Mesothelial cell of epicardium (in vitro differentiated cells): Measurements from ENCODE around the gene MYNN. TPM values are rescaled to one million over a fixed set of nuclear protein-coding genes. Genes with fewer than 3 reads are reported as not detected.

ENCODE experiments used
- DNase-seq, 2 experiments: peaks; one replicate each; pipeline ENCODE4 v3.0.0; 2021; ENCODE audit warnings: low spot score in 2 of 2; ENCODE audit not compliant: unreplicated experiment in 2 of 2
- H3K27ac Mint-ChIP-seq: 2 replicates; pipeline ENCODE4 v1.8.0; 2021; ENCODE audit warnings: mixed read lengths
- H3K27me3 Mint-ChIP-seq: 2 replicates; pipeline ENCODE4 v1.8.0; 2021; ENCODE audit warnings: low read depth, mixed read lengths
- H3K36me3 Mint-ChIP-seq: 2 replicates; pipeline ENCODE4 v1.8.0; 2021; ENCODE audit warnings: mixed read lengths
- H3K4me1 Mint-ChIP-seq: 2 replicates; pipeline ENCODE4 v1.8.0; 2021; ENCODE audit warnings: mixed read lengths
- H3K4me3 Mint-ChIP-seq: 2 replicates; pipeline ENCODE4 v1.8.0; 2021; ENCODE audit warnings: mild to moderate bottlenecking, moderate library complexity, mixed read lengths
- H3K9me3 Mint-ChIP-seq: 2 replicates; pipeline ENCODE4 v1.8.0; 2021; ENCODE audit warnings: mixed read lengths
- CTCF ChIP-seq: fragments of 200-600 bp; sonication (generic); IDR thresholded peaks from one replicate; pipeline ENCODE4 v1.5.0; 2021; ENCODE audit warnings: antibody characterized with exemption; ENCODE audit not compliant: unreplicated experiment
- total RNA-seq: library from RNA; stranded (reverse); gene quantifications from 3 replicates; pipeline ENCODE4 v1.2.1, GENCODE V29; 2021

The MYNN gene
- total RNA-seq, 1 donor from 2014 or later = 17.1 TPM

GRCh38 chr3:169836942-169837275 is 63.7 kb downstream of the MYNN start:
- Mint-ChIP-seq H3K4me3 (no peak overlapping the region), H3K9me3 (no peaks in the 10 kb centered on the region), H3K27ac (no peak overlapping the region), H3K36me3 (no peaks in the 10 kb centered on the region), H3K4me1 (peaks cover 8% of the 10 kb centered on the region), H3K27me3 (no peaks in the 10 kb centered on the region)
- no peak for DNase-seq
- no peak for TF ChIP-seq CTCF

GRCh38 chr3:169838511-169839030 is 65.4 kb downstream of the MYNN start:
- Mint-ChIP-seq H3K27ac (no peak overlapping the region), H3K27me3 (no peaks in the 10 kb centered on the region), H3K9me3 (no peaks in the 10 kb centered on the region), H3K36me3 (no peaks in the 10 kb centered on the region), H3K4me3 (no peak overlapping the region), H3K4me1 (peaks cover 8% of the 10 kb centered on the region)
- TF ChIP-seq CTCF = no peak
- no peak for DNase-seq

Other genes starting within 250 kb of the MYNN start
- gene MECOM, start 109.7 kb upstream of the MYNN start, total RNA-seq = 29.2 to 32.8 TPM (median 30.2 TPM) in 3 replicates
- 4.7 to 11.8 TPM (median 6.5 TPM) in 3 replicates for gene TERC, start 8.3 kb upstream of the MYNN start, total RNA-seq
- gene ACTRT3, start 3.8 kb upstream of the MYNN start, total RNA-seq = 3.1 to 3.8 TPM (median 3.5 TPM) in 3 replicates
- gene LRRIQ4, start 39.5 kb downstream of the MYNN start, total RNA-seq = 0.11 to 0.31 TPM (median 0.16 TPM) in 3 replicates
- 4.3 to 5.3 TPM (median 5.1 TPM) in 3 replicates for gene LRRC34, start 39.5 kb downstream of the MYNN start, total RNA-seq
- gene LRRC31, start 96.5 kb downstream of the MYNN start, total RNA-seq = not detected in 3 replicates
- gene SAMD7, start 138.2 kb downstream of the MYNN start, total RNA-seq = not detected in 3 replicates
- gene SEC62, start 193.4 kb downstream of the MYNN start, total RNA-seq = 104 to 118 TPM (median 112 TPM) in 3 replicates